A549 (cell line): Measurements from ENCODE around the gene HCLS1. TPM values are rescaled to one million over a fixed set of nuclear protein-coding genes. Genes with fewer than 3 reads are reported as not detected.
A peak's percentile ranks its signal among the peaks of the same experiment; 100 is the strongest.

Source experiments
- ATAC-seq, 2 experiments: fragments of 200-7000 bp in 1 of 2; fragments of >200 bp in 1 of 2; cut with Nextera tagmentation in 1 of 2; cut with Tn5 transposase in 1 of 2; 3 replicates each; pipeline versions ENCODE4 v1.8.0 to v1.9.1; 2018 to 2020; ENCODE audit warnings: mild to moderate bottlenecking in 1 of 2, moderate library complexity in 1 of 2
- CTCF ChIA-PET: fragments of 300-600 bp; sonication (Branson Sonifier 250); formaldehyde crosslinking; extraction: SDS; loops from one replicate; lab custom pipeline; 2021; ENCODE audit warnings: antibody characterized with exemption, inconsistent platforms; lab: Yijun Ruan, JAX
- POLR2A ChIA-PET: fragments of 350-600 bp; formaldehyde crosslinking; extraction: SDS; loops from one replicate; lab custom pipeline; 2021; ENCODE audit warnings: antibody characterized with exemption, inconsistent platforms; lab: Yijun Ruan, JAX
- DNase-seq, 2 experiments: peaks; one replicate each; pipeline versions ENCODE4 v3.0.0 to v3.0.0-alpha.2; 2011 to 2016; ENCODE audit warnings: low read depth in 1 of 2, low spot score in 1 of 2
- FAIRE-seq: peaks from 2 replicates; lab custom pipeline; 2011; peaks lifted over from hg19 to GRCh38; lab: Jason Lieb, UNC
- H3K27ac ChIP-seq, 2 experiments: fragments of >200 bp; sonication (Bioruptor Twin); formaldehyde crosslinking; 3 replicates each; pipeline ENCODE4 v1.5.1; 2016 to 2017
- H3K4me1 ChIP-seq: fragments of >200 bp; sonication (Bioruptor Twin); formaldehyde crosslinking; 3 replicates; pipeline ENCODE4 v1.6.1; 2016
- H3K4me2 ChIP-seq: fragments of >200 bp; sonication (Bioruptor Twin); formaldehyde crosslinking; 3 replicates; pipeline ENCODE4 v1.6.1; 2016
- H3K4me3 ChIP-seq: fragments of >200 bp; sonication (Bioruptor Twin); formaldehyde crosslinking; 3 replicates; pipeline ENCODE4 v1.5.1; 2016
- H3K9me3 ChIP-seq: fragments of >200 bp; sonication (Bioruptor Twin); formaldehyde crosslinking; 3 replicates; pipeline ENCODE4 v1.6.1; 2016
- BHLHE40 ChIP-seq: IDR thresholded peaks from 2 replicates; pipeline ENCODE4 v1.6.1; 2012; ENCODE audit warnings: low read depth, low read length, inconsistent platforms
- CHD2 ChIP-seq: fragments of 150-350 bp; IDR thresholded peaks from 2 replicates; pipeline ENCODE4 v1.6.1; 2014; ENCODE audit warnings: low read length; ENCODE audit not compliant: partially characterized antibody
- EP300 ChIP-seq, 2 experiments: fragments of >200 bp; sonication (Bioruptor Twin); formaldehyde crosslinking; IDR thresholded peaks; 2 replicates in 1 of 2; 3 replicates in 1 of 2; pipeline ENCODE4 v1.6.1; 2016 to 2017
- ESRRA ChIP-seq: fragments of 150-350 bp; IDR thresholded peaks from 2 replicates; pipeline ENCODE4 v1.6.1; 2014; ENCODE audit warnings: mild to moderate bottlenecking, low read length, borderline replicate concordance
- FOSB ChIP-seq: fragments of 250-450 bp; sonication (Bioruptor Pico); IDR thresholded peaks from 2 replicates; pipeline ENCODE4 v1.5.0; 2020; ENCODE audit warnings: mild to moderate bottlenecking, moderate library complexity
- FOSL2 ChIP-seq, 2 experiments: fragments of 450-650 bp in 1 of 2; fragments of >200 bp in 1 of 2; sonication (Bioruptor Twin) in 1 of 2; formaldehyde crosslinking; IDR thresholded peaks; 2 replicates each; pipeline versions ENCODE4 v1.5.0 to v1.6.1; 2016 to 2020; ENCODE audit warnings: mild to moderate bottlenecking in 1 of 2, moderate library complexity in 1 of 2
- FOXS1 ChIP-seq: fragments of 250-450 bp; sonication (Bioruptor Pico); IDR thresholded peaks from 2 replicates; pipeline ENCODE4 v1.5.0; 2020; ENCODE audit warnings: mild to moderate bottlenecking, moderate library complexity
- GATA3 ChIP-seq: IDR thresholded peaks from 2 replicates; pipeline ENCODE4 v1.6.1; 2012; ENCODE audit warnings: borderline replicate concordance
- HDAC2 ChIP-seq: fragments of 200-600 bp; sonication (generic); IDR thresholded peaks from 2 replicates; pipeline ENCODE4 v1.6.1; 2016
- JUNB ChIP-seq: fragments of >200 bp; sonication (Bioruptor Twin); formaldehyde crosslinking; IDR thresholded peaks from 2 replicates; pipeline ENCODE4 v1.6.1; 2016
- KDM5A ChIP-seq: fragments of 200-600 bp; sonication (generic); IDR thresholded peaks from 2 replicates; pipeline ENCODE4 v1.6.1; 2016; ENCODE audit warnings: antibody characterized with exemption, mild to moderate bottlenecking
- MAZ ChIP-seq: fragments of 150-350 bp; IDR thresholded peaks from 2 replicates; pipeline ENCODE4 v1.6.1; 2014; ENCODE audit warnings: antibody characterized with exemption, low read depth, low read length, borderline replicate concordance
- NR3C1 ChIP-seq: fragments of >200 bp; sonication (Bioruptor Twin); formaldehyde crosslinking; IDR thresholded peaks from 3 replicates; pipeline ENCODE4 v1.6.1; 2017
- PHF8 ChIP-seq: fragments of 200-600 bp; sonication (generic); IDR thresholded peaks from 2 replicates; pipeline ENCODE4 v1.6.1; 2016; ENCODE audit warnings: low read depth, mild to moderate bottlenecking, antibody characterized with exemption, moderate library complexity, borderline replicate concordance
- RARB ChIP-seq: fragments of 250-450 bp; sonication (Bioruptor Pico); IDR thresholded peaks from 2 replicates; pipeline ENCODE4 v1.8.0; 2021; ENCODE audit warnings: mild to moderate bottlenecking, moderate library complexity
- RFX5 ChIP-seq: fragments of 450-650 bp; IDR thresholded peaks from 2 replicates; pipeline ENCODE4 v1.7.1; 2014; ENCODE audit warnings: antibody characterized with exemption, mild to moderate bottlenecking, moderate library complexity
- RNF2 ChIP-seq: fragments of 200-600 bp; sonication (generic); IDR thresholded peaks from 2 replicates; pipeline ENCODE4 v1.6.1; 2016; ENCODE audit warnings: low read depth, mild to moderate bottlenecking, antibody characterized with exemption, moderate library complexity, borderline replicate concordance
- ZC3H11A ChIP-seq: fragments of 450-650 bp; IDR thresholded peaks from 2 replicates; pipeline ENCODE4 v1.6.1; 2014; ENCODE audit warnings: antibody characterized with exemption, mild to moderate bottlenecking
- ZNF302 ChIP-seq: fragments of 250-450 bp; sonication (Bioruptor Pico); IDR thresholded peaks from 2 replicates; pipeline ENCODE4 v1.9.0; 2021; ENCODE audit warnings: inconsistent platforms, mild to moderate bottlenecking, moderate library complexity
- WGBS: methylation state at CpG from one replicate; pipeline ENCODE4 v1.1.6; 2017; ENCODE audit errors: missing lambda C conversion rate; 5-methylcytosine and 5-hydroxymethylcytosine counted together
- polyA plus RNA-seq, 4 experiments: library from polyadenylated mRNA; depleted of rRNA in 3 of 4; stranded (reverse); fragments of >200 nt; fragmentation: RNase III in 1 of 4; extraction: RNeasy Plus Mini Kit Qiagen cat#74134 plus additional on column Dnase treatment in 1 of 4; gene quantifications; 2 replicates in 3 of 4; 3 replicates in 1 of 4; pipeline ENCODE4 v1.2.3, GENCODE V29; 2011 to 2017
- TF ChIP-seq, protein P1 (sequence below): fragments of 200-600 bp; sonication (generic); IDR thresholded peaks from 2 replicates; pipeline ENCODE4 v1.6.1; 2016; ENCODE audit warnings: antibody characterized with exemption, mild to moderate bottlenecking, moderate library complexity
- TF ChIP-seq, protein P2 (sequence below): fragments of 250-450 bp; sonication (Bioruptor Pico); IDR thresholded peaks from 2 replicates; pipeline ENCODE4 v1.5.0; 2020; ENCODE audit warnings: low read depth, mild to moderate bottlenecking, moderate library complexity
- TF ChIP-seq, protein P3 (sequence below): fragments of 250-450 bp; sonication (Bioruptor Pico); IDR thresholded peaks from 2 replicates; pipeline ENCODE4 v1.5.0; 2021; ENCODE audit warnings: mild to moderate bottlenecking, moderate library complexity, borderline replicate concordance
- TF ChIP-seq, protein P4 (sequence below): fragments of >200 bp; sonication (Bioruptor Twin); formaldehyde crosslinking; IDR thresholded peaks from 3 replicates; pipeline ENCODE4 v1.5.1; 2016

The HCLS1 gene
- polyA plus RNA-seq, 2 of the 4 experiments (the other 2 are of a cell fraction): 0.12 to 0.14 TPM

DNA sequence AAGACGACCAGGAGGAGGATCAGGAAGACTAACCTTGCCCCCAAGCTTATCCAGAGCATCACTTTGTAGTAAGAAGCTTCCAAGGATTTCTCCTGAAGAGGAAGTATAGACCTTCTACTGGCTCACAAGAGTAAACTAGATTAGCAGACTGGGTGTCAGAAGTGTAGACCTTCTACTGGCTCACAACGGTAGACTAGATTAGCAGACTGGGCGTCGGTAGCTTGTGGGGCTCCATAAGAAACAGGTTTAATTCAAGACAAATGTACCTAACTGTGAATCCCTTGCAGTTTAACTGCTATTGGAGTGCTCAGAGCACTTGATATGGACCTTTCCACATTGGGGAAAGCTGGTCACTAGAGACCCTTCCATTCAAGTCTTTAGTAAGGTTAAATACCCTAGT, 54.6 kb downstream of the HCLS1 start:
- H3K4me2 ChIP-seq: no peak overlapping the region
- FAIRE-seq (no peak), ATAC-seq (no peak), DNase-seq (no peak)
- H3K9me3 ChIP-seq: no peaks in the 10 kb centered on the region
- no peaks in the 10 kb centered on the region for H3K4me1 ChIP-seq
- no peak overlapping the region for H3K27ac ChIP-seq
- 71% methylated on average over 4 of the region's 4 CpGs for WGBS
- no peak overlapping the region for H3K4me3 ChIP-seq
- TF ChIP-seq PHF8 (no peak), CHD2 (no peak), MAZ (no peak), NR3C1 (no peak), KDM5A (no peak), RARB (CRISPR knock-in tag) (no peak), RNF2 (no peak), ZNF302 (CRISPR knock-in tag) (no peak), HDAC2 (no peak), BHLHE40 (no peak), EP300 (IDR thresholded peaks at IDR 0.05) (no peak), FOSB (CRISPR knock-in tag) (no peak), FOXS1 (CRISPR knock-in tag) (no peak), FOSL2 (IDR thresholded peaks at IDR 0.05) (no peak), FOSL2 (CRISPR knock-in tag; IDR thresholded peaks at IDR 0.05) (no peak), ESRRA (no peak), RFX5 (no peak), JUNB (no peak)
- TF ChIP-seq, protein P1, sequence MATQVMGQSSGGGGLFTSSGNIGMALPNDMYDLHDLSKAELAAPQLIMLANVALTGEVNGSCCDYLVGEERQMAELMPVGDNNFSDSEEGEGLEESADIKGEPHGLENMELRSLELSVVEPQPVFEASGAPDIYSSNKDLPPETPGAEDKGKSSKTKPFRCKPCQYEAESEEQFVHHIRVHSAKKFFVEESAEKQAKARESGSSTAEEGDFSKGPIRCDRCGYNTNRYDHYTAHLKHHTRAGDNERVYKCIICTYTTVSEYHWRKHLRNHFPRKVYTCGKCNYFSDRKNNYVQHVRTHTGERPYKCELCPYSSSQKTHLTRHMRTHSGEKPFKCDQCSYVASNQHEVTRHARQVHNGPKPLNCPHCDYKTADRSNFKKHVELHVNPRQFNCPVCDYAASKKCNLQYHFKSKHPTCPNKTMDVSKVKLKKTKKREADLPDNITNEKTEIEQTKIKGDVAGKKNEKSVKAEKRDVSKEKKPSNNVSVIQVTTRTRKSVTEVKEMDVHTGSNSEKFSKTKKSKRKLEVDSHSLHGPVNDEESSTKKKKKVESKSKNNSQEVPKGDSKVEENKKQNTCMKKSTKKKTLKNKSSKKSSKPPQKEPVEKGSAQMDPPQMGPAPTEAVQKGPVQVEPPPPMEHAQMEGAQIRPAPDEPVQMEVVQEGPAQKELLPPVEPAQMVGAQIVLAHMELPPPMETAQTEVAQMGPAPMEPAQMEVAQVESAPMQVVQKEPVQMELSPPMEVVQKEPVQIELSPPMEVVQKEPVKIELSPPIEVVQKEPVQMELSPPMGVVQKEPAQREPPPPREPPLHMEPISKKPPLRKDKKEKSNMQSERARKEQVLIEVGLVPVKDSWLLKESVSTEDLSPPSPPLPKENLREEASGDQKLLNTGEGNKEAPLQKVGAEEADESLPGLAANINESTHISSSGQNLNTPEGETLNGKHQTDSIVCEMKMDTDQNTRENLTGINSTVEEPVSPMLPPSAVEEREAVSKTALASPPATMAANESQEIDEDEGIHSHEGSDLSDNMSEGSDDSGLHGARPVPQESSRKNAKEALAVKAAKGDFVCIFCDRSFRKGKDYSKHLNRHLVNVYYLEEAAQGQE: no peak
- TF ChIP-seq, protein P2, sequence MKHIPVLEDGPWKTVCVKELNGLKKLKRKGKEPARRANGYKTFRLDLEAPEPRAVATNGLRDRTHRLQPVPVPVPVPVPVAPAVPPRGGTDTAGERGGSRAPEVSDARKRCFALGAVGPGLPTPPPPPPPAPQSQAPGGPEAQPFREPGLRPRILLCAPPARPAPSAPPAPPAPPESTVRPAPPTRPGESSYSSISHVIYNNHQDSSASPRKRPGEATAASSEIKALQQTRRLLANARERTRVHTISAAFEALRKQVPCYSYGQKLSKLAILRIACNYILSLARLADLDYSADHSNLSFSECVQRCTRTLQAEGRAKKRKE (CRISPR knock-in tag): no peak
- TF ChIP-seq, protein P3, sequence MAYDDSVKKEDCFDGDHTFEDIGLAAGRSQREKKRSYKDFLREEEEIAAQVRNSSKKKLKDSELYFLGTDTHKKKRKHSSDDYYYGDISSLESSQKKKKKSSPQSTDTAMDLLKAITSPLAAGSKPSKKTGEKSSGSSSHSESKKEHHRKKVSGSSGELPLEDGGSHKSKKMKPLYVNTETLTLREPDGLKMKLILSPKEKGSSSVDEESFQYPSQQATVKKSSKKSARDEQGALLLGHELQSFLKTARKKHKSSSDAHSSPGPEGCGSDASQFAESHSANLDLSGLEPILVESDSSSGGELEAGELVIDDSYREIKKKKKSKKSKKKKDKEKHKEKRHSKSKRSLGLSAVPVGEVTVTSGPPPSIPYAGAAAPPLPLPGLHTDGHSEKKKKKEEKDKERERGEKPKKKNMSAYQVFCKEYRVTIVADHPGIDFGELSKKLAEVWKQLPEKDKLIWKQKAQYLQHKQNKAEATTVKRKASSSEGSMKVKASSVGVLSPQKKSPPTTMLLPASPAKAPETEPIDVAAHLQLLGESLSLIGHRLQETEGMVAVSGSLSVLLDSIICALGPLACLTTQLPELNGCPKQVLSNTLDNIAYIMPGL (CRISPR knock-in tag): no peak
- ChIA-PET POLR2A (no interaction called here), CTCF (interaction anchor here (1.1 kb wide), 1 partner anchor 8 kb away, joined by 3 read pairs; no protein-coding TSS in a partner anchor)

DNA sequence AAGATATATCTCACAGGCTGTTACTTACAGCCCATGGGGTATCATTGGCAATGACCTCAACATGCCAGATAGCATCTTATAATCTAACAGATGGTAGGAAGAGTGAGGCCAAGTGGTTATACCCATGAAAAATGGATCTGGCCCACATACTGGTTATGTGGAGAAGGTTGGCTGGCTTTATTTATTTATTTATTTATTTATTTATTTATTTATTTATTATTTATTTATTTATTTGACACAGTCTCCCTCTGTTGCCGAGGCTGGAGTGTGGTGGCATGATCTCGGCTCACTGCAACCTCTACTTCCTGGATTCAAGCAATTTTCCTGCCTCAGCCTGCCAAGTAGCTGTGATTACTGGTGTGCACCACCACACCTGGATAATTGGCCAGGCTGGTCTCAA, 55.9 kb downstream of the HCLS1 start:
- ATAC-seq: no peak
- 56% methylated on average over 2 of the region's 2 CpGs for WGBS
- no peak for DNase-seq
- POLR2A ChIA-PET: no interaction called here
- no peaks in the 10 kb centered on the region for H3K9me3 ChIP-seq
- no peak overlapping the region for H3K4me2 ChIP-seq
- H3K27ac ChIP-seq: no peak overlapping the region
- H3K4me1 ChIP-seq: no peaks in the 10 kb centered on the region
- CTCF ChIA-PET: interaction anchor here (1.1 kb wide), 1 partner anchor 225 kb away, joined by 3 read pairs; no protein-coding TSS in a partner anchor
- no peak overlapping the region for H3K4me3 ChIP-seq
- TF ChIP-seq, protein P4, sequence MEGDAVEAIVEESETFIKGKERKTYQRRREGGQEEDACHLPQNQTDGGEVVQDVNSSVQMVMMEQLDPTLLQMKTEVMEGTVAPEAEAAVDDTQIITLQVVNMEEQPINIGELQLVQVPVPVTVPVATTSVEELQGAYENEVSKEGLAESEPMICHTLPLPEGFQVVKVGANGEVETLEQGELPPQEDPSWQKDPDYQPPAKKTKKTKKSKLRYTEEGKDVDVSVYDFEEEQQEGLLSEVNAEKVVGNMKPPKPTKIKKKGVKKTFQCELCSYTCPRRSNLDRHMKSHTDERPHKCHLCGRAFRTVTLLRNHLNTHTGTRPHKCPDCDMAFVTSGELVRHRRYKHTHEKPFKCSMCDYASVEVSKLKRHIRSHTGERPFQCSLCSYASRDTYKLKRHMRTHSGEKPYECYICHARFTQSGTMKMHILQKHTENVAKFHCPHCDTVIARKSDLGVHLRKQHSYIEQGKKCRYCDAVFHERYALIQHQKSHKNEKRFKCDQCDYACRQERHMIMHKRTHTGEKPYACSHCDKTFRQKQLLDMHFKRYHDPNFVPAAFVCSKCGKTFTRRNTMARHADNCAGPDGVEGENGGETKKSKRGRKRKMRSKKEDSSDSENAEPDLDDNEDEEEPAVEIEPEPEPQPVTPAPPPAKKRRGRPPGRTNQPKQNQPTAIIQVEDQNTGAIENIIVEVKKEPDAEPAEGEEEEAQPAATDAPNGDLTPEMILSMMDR: no peak
- TF ChIP-seq ZC3H11A (peak; percentile 87), GATA3 (no peak), ESRRA (no peak)
- TF ChIP-seq, protein P3 (CRISPR knock-in tag): no peak
- FAIRE-seq: no peak
